HG03575 (cell line): ENCODE measurements around the gene ALK.

ENCODE experiments used
- ATAC-seq: cut with Tn5 transposase; IDR thresholded peaks from one replicate; pipeline ENCODE4 v1.9.1; 2021; ENCODE audit not compliant: unreplicated experiment, insufficient number of reproducible peaks, low FRiP score; ENCODE audit errors: extremely low read depth

ALK gene

DNA sequence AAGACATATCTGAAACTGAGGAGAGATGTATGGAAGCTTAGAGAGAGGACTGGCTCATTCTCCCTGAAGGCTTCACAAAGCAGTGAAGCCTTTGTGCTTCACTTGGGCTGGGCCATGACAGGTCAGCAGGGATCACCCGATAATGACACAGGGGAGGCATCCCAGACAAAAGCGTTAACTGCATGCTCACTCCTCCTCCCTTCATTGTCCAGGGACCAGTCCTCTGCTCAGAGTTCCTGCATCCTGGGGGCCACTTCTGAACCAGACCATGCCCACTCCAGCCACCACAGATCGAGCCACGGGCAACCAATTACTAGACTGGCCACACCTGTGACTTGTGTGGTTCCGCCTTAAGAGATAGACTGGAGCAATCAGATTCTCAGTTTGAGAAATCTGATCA is 570.1 kb downstream of the ALK start:
- ATAC-seq, result no peak

DNA sequence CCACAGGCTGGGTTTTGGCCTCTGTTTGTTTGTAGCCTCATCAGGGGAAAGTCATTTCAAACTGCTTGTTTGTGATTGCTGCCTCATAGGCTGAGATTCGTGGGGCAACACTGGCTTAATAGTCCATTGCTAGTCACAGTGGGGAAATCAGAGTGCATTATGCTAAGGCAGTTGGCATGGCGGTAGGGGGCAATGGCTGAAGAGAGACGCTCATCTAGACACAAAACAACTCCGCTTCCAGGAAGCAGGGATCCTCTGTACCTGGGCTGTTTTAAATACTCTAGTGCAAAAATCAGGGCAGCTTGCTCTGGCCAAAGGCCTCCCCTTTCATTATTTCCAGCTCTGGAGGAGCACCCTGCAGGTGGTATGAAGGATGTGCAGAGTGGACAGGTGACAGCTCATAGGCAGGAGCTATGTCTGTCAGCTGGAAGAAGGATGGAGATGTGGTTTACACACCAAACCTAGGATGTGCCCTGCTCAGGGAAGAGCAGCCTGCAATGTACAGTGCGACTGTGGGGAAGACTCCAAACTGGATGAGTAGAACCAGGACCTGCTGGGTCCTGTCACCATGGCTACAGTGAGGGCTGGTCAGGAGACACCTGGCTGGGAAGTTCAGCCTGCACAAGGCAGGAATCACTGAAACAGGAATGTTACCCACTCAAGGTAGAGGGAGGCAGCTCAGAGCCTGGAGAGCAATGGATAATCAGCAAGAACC is 571.9 kb downstream of the ALK start:
- no peak for ATAC-seq

- no peak for ATAC-seq
Observed at GRCh38 chr2:29347774-29348461, 573.5 kb downstream of the ALK start.

DNA sequence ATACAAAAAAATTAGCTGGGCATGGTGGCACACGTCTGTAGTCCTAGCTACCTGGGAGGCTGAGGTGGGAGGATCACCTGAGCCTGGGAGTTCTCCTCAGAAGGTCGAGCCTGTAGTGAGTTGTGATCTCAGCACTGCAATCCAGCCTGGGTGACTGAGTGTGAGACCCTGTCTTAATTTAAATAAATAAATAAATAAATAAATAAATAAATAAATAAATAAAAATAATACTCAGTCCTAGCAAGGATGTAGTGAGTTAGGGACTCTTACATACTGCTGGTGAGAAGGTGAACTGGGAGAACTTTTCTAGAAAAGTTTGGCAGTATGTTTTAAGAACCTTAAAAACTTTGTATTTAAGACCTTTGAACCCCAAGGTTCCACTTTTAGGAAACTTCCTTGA is 576.1 kb downstream of the ALK start:
- no peak for ATAC-seq

GRCh38 chr2:29343830-29344229 is 577.6 kb downstream of the ALK start:
- no peak for ATAC-seq

GRCh38 chr2:29336341-29337241 is 584.8 kb downstream of the ALK start:
- no peak for ATAC-seq

GRCh38 chr2:29335396-29335795 is 586.0 kb downstream of the ALK start:
- no peak for ATAC-seq

DNA sequence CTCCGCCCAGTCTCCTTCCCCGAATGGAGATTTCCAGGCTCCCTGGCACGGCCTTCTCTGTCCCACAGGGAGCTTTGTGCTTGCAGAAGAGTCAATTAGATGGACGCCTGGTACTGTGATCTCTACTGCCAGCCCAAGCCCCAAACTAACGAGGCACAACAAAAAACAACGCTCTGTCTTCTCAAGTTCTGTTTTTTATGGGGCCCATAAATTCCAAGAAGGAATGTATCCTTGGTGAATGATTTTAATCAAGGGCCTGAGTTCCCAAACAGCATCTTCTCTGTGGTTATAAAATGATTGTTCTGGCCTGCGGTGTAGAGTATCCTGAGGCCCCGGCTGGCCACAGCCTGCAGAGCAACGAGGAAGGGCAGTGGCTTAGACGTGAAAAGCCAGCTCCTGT is 586.7 kb downstream of the ALK start:
- ATAC-seq, result no peak

- no peak for ATAC-seq
Observed at GRCh38 chr2:29332540-29332939, 588.8 kb downstream of the ALK start.

- no peak for ATAC-seq
Observed at GRCh38 chr2:29329899-29330298, 591.5 kb downstream of the ALK start.

GRCh38 chr2:29326926-29327325 is 594.5 kb downstream of the ALK start:
- ATAC-seq, result no peak

DNA sequence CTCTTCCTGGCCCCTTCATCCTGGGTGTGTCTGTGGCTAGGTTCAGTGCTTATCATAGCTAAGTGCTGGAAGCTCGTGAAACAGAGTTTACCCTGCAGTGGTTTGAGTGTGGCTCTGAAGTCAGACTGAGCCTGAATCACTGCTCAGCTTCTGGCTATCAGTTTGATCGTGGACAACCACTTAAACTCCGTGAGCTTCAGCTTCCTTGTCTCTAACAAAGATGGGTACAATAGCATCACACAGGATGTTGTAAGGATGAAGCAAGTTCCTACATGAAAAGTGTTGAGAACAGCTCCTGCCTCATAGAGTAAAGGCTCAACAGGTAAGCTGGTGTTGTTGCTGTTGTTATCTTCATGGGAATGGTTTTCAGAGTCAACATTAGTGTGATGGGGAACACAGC is 595.8 kb downstream of the ALK start:
- no peak for ATAC-seq

DNA sequence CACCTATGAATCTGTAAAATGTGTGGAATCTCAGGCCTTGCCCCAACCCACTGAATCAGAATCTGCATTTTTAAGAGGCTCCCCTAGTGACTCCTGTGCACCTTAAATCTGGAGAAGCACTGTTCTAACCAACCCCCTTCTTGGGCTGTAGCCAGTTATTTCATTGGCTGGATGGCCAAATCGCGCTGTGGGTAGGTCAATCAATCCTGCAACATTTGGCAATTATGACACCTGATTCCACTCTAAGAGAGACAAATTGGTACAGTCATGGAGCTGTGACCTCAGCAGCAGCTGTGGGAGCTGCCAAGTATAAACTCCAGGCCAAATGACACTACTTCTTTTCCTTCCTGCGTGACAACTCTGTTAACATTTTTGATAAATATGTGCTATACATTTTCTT is 597.4 kb downstream of the ALK start:
- ATAC-seq, result no peak

GRCh38 chr2:29323301-29323700 is 598.1 kb downstream of the ALK start:
- no peak for ATAC-seq

DNA sequence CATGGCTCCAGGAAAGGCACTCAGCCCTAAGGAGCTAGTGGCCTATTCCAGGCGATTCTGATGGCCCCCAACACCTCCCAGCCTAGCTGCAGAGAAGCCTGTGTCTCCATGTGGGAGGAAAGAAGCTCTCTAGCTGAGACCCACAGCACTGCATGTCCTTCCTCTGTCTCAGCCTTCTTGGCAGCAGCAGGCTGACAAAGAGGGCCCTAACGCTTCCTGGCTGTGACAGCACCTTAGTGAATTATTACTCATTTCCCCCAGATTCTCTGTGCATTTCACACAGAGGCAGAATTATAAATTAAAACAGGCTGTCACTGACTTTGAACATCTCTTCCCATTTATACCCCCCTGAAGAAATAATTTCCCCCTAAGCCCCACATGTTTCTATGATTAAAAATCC is 599.4 kb downstream of the ALK start:
- ATAC-seq, result no peak

- no peak for ATAC-seq
Observed at GRCh38 chr2:29317801-29318485, 603.4 kb downstream of the ALK start.

- ATAC-seq, result no peak
Observed at GRCh38 chr2:29317077-29317517, 604.3 kb downstream of the ALK start.

GRCh38 chr2:29314816-29315571 is 606.4 kb downstream of the ALK start:
- no peak for ATAC-seq

GRCh38 chr2:29311458-29311857 is 609.9 kb downstream of the ALK start:
- ATAC-seq, result no peak
